Activated CD4-positive, alpha-beta T cell treated with anti-CD3 and anti-CD28 coated beads, Interleukin-10, Interleukin-2, amounts not matched to agents 100 ng/mL and 50 ng/mL, durations not matched to agents 16 hours and 8 hours (primary cell): ENCODE data around the gene SPOP.
A peak's percentile ranks its signal among the peaks of the same experiment; 100 is the strongest.
"Not testable (repeated sequence)": the region's sequence is repeated elsewhere in the genome, so short reads cannot be mapped to it uniquely, and the experiment has no call there.

Experiments used
- DNase-seq: peaks from one replicate; pipeline ENCODE4 v3.0.0-alpha.2; 2020

SPOP gene

DNA sequence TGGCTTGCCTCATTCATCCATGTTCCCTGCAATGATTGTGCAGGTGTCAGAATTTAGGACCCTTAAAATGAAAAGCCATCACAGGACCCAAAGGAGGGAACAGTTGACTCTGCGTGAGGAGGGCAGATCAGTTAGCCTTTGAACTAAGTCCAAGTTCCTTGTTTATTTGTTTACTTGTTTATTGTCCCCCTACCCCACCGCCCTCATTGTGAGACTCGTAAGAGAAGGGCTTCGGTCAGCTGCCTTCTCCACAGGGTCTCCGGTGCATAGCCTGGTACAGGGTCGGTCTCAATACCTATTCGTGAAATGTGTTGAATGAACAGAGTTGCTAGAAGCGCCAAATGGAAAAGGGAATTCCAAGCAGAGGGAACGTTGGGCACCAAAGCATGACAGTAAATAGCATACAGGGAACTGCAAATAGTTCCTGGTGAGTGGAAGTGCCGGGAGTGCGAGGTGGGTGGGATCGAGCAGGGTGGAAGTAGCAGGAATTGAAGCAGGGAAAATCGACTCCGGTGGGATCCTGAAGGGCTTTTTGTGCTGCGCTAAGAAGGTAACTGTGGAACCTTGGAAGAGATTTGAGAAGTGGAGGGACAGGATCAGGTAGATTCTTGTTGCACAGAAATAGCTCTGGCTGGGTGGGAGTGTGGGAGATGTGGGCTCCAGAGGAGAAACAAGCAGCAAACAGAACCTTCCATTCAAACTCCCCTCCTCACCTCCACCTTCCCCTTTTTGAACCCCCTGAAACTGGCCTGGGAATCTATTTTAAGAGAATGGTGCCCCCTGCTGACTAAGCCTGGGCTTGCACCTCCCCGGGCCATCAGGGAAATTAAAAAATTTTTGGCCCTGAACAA lies 17.2 kb upstream of the SPOP start:
- peak; percentile 70 for DNase-seq

DNA sequence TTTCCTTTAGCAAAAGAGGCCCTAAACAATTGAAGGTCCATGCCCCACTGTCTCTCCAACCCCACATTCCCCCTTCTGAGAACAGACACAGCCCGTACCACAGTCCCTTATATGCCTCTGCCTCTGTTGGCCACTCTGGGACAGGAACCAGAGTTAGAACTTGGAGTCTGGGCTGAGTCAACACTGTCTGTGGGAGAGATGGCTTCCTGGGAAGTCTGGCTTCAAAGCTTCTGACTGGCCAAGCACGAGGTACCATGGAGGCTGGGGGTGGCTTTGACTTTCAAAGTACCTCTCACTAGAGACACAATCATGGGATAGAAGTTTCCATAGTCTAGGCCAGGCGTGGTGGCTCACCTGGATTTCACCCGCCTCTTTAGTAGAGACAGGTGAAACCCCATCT lies 14.9 kb upstream of the SPOP start:
- DNase-seq = no peak

DNA sequence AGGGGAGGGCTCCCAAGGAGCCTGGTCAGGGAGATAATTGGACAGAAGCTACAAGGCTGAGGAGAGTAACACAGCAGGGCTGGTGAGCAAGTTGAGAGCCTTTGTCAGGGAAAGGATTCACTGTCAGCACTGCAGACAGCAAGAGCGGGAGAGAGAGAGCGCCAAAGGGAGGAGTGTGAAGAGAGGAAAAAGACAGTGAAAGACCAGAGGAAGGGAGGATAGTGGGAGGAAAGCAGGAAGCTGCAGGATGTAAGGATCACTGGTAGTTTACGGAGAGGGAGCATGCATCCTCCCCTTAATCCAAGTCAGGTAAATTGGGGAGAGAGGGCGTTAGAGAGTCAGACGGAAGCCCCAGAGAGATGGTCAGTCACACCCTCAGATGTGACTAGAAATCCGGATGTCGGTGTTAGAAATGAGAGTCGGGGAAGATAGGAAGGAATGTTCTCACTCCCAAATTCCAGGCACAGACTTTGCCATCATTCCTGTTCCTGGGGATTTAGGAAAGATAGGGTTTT lies 13.8 kb upstream of the SPOP start:
- no peak for DNase-seq

DNA sequence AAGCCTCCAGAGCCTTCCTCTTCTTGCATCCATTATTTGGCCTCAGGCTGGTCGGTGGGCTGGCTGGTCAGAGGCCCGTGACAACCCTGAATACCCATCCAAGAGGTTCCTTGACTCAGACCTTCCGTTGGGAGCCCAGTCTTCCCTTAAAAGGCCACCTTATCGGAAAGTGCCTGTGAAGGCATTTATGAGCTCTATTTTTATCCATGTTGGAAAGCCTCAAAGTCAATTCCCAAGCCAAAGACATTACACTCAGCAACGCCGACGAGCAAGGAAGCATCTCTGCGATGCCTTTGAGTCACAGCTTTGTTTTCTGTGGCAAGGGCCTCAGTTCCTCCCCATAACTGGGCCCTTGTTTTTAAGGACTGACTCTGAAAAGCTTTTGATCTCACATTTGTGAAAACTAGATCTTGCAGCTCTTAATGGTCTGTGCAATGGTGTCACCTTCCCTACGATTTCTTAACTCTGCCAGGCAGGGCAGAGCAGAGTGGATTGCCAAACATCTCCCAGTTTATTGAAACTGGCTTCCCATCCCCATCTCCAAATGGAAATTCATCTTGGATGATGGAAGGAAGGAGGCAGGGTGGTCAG lies 13.3 kb upstream of the SPOP start:
- no peak for DNase-seq

DNA sequence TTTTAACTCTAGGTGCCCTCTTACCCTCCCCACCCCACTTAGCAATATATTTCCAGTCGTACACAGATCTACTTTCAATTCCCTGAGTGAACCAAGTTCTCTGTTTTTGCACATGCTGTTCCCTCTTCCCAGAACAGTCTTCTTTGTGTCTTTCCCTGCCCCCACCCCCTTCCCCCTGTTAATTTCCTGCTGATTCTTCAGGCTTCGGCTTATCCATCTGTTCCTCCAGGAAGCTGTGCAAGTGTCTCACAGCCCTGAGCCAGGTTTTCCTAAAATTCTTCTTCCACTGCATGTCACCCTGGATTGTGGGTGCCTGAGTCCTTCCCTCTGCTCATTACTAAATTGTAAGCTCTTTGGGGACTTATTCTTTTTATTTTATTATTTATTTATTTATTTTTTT lies 12.4 kb upstream of the SPOP start:
- no peak for DNase-seq

DNA sequence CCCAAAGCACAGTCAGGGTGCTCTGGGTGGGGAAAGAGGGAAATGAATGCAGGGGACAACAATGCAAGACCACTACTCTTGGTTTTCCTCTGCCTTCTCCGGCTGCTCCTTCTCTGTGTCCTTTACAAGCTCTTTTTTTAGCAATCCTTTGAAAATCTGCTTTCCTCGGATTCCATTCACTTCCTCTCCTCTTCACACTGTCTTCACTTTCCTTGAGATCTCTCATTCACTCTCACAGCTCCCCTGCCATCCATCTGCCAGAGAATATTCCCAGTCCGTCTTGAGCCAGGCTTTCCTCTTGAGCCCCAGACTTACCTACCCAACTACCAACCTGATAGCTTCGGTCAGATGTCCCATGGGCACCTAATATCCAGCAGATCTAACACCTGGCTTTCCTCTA lies 11.0 kb upstream of the SPOP start:
- DNase-seq = no peak

DNA sequence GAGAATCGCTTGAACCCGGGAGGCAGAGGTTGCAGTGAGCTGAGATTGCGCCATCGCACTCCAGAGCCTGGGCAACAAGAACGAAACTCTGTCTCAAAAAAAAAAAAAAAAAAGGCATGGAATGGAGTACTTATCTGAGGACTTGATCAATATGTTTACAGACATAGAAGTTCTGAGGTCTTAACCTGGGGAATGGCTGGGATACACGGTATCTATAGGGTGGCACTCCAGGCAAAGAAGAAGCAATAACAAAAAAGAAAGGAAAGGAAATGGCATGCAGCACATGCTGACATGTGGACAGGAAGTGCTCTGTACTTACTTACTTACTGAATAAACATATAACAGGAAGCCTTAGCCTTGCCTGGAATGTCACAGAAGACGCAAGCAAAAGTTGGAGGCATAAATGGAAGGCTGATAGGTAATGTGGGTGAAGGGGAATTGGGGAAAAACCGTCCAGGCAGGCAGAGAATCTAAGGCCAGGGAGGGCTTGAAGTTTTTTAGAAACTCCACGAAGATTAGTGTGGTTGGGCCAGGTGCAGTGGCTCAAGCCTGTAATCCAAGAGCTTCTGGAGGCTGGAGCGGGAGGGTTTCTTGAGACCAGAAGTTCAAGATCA lies 10.1 kb upstream of the SPOP start:
- peak; percentile 26 for DNase-seq

DNA sequence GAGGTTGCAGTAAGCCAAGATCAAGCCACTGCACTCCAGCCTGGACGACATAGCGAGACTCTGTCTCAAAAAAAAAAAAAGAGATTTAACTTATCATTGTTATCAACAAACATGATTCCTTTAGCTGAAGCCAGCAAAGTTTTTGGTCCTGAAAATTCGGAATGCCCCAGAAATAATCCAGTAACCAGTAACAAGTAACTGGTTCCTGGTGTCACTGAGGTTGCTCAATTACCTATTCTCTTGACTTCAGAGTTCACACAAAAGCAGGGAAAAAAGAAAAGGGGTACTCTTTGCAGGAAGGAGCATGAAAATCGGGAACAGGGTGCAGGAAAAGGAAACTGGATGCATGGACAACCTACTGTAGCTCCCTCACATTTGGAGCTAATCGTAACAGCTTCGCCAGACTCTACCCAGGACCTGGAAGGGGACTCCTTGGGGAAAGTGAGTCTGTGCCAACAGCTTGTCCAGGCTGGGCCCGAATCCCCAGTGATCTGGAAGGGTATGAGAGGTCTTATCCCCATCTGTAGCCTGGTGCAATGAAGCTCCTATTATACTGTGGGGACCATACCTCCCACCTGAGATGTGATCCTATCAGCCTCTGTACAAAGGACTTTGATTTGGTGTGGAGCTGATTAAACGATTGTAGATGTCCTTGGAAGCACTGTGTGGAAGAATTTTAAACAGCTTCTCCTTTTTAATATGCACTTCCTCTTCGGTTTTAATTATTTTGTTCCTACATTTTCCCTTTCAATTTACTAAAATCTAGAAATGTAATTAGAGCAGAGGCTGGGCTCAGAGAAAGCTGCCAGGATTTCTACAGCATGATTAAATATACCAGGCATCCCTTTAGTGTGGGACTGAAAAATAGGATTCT lies 3.4 kb upstream of the SPOP start:
- DNase-seq = no peak

DNA sequence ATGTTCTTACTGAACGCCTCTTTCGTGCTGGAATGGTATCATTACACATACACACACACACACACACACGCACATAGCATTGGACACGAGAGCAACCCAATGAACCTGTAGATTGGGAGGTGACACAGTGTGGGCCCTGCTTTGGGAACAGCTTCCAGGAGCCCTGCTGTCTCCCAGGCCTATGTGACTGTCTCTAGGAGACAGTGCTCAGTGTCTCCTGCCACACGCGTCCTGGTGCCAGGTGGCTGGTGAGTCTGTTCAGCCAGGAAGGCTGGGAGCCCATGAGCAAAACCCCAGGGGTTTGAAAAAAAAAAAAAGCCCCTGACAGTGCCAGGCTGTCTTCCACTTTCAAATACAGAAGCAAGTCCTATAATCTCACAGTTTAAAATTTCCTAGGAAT lies 2.4 kb upstream of the SPOP start:
- no peak for DNase-seq

DNA sequence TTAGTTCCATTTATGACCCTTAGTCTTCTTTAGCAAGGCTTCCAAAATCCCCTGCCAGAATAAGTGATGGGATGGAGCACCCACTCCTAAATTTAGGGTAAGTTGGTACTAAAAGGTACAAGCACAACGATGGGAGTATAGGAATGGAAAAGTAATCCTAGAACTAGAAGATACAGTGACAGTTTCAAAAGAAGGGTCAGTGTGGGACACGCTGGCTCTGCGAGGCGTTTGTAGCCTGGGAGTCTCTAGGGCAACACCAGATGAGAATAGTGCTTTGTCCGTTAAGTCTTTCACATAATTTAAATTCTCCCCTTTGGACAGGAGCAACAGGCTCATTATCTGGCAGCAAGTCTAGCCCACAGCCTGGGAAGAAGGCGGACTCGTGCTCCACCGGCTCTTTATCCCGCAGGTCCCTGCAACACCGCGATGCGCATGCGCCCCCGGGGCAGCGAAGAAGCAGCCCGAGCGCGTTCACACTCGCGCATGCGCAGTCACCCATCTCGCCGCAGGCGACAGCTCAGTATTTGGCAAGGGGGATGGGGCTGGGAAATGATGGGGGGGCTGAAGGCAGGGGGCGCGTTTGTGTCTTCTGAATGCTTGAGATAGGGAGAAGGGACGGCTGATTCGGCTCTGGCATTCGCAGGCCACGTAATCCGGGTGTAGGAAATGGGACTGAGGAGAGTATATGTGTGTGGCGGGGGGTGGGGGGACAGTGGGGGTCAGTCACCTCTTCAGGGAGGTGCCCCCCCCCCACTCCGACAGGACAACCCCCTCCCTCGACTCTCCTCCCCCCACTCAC lies 564 bp downstream of the SPOP start:
- DNase-seq = peak; percentile 98

DNA sequence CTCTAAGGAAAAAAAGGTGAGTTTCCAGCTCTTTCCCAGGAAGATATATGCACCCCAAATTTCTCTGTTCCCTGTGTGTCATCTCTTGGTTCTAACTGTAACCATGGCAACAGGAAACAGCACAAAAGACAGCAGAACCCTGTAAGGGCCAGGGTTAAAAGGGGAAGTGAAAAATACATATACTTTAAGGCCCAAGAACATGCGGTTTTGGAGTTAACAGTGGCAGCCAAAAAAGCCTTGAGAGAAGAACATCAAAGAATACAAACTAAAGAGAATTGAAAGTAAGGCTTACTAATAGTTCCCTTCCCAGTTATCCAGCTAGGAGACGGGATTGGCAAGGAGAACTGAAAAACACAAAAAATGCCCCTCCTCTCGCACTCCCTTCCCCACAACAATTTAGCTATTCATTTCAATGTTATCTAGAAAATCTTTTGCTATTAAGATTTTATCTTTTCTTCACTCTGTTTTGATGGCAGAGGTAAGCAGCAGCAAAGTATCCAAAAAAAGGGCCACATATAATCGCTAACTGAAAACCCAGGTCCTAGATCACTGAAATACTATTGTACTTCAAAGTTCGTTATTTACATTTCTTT lies 1.5 kb downstream of the SPOP start:
- DNase-seq = peak; percentile 79

DNA sequence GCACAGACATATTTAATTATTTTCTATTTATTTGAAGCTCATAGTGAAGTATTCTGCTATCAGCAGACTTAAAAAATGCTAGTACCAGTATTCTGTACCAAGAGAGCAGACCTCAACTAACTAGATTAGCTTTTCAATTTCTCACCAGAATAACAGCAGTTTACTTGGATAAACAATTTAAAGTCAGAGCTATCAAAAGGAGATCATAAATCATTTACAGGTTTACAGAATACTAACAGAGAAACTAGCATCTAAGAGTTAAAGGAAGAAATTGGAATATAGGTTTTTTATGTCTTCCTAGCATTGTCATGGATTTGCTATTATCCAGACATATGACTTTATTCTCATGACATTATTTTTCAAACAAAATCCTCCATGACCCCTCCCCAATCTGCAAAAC lies 3.4 kb downstream of the SPOP start:
- DNase-seq = no peak

DNA sequence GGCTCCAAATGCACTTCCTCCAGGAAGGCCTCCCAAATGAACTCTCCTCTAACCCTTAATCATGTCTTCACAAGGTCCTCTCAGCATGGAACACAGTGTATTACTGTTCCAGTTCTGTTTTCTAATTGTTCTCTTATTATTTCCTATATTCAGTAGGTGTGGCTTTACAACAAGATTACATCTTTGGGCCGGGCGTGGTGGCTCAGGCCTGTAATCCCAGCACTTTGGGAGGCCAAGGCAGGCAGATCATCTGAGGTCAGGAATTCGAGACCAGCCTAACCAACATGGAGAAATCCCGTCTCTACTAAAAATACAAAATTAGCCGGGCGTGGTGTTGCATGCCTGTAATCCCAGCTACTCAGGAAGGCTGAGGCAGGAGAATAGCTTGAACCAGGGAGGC lies 4.2 kb downstream of the SPOP start:
- DNase-seq = not testable (repeated sequence)

DNA sequence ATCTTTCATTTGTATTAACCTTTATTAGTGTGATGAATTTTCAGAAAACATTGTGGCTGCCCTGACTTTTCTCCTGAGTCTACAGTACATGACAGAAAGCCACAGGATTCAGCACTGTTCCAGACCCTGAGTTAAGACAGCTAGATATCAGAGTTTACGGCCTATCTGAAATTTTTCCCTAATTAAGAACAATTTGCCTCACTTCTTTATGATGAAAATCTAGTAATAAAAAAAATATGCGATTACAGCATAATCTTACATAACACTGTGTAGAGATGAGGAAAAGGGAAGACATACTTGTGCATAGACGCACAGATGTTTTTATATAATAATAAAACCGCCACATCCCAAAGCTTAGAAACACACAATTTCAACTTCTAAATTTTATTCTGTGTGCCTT lies 7.3 kb downstream of the SPOP start:
- no peak for DNase-seq

DNA sequence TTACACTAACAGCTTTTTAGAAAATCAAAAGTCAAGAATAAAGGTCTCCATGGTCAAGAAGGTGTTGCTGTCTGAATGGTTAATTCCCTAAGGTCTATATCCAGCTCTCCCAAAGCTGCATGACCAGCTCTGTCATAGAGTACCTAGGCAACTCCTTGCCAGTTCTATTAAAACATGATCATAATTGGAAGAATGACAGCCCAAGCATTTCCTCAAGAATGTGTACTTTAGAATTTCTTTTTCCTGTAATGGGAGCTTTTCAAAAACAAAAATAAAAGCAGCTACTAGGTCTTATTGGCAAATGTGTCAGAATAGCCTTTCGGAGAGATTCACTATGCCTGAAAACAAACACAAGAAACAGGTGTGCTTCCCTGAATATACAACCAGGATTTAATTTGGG lies 7.9 kb downstream of the SPOP start:
- DNase-seq = no peak

DNA sequence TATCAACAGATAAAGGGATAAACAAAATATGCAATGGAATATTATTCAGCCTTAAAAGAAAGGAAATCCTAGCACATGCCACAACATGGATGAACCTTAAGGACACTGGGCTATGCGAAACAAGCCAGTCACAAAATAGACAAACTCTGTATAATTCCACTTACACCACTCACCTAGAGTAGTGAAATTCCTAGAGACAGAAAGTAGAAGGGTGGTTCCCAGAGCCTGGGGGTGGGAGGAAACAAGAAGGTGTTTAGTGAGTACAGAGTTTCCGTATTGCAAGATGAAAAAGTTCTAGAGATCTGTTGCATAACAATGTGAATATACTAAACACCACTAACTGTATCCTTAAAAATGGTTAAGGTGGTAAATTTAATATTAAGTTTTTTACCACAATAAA lies 10.0 kb downstream of the SPOP start:
- no peak for DNase-seq

DNA sequence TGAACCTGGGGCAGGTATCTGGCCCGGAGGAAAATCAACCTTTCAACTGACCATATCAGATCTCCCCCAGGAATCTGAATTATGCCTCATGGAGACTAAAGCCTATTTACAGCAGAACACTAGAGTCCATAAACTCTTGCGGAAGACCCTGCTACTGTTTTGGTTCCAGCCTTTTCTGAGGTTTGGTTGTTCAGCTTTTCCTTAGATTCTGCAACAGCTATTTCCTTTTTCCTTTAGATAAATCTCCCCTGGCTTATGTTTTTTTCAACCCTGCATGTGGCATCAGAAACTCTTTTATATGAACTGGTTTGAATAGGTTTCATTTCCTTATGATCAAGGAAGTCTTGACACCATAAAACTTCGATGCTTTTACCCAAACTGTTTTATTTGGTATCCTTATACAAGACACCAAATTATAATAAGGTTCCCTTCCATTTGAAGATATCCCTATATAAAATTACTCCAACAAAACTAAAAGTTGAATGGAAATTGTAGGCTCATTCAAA lies 13.1 kb downstream of the SPOP start:
- DNase-seq = no peak

DNA sequence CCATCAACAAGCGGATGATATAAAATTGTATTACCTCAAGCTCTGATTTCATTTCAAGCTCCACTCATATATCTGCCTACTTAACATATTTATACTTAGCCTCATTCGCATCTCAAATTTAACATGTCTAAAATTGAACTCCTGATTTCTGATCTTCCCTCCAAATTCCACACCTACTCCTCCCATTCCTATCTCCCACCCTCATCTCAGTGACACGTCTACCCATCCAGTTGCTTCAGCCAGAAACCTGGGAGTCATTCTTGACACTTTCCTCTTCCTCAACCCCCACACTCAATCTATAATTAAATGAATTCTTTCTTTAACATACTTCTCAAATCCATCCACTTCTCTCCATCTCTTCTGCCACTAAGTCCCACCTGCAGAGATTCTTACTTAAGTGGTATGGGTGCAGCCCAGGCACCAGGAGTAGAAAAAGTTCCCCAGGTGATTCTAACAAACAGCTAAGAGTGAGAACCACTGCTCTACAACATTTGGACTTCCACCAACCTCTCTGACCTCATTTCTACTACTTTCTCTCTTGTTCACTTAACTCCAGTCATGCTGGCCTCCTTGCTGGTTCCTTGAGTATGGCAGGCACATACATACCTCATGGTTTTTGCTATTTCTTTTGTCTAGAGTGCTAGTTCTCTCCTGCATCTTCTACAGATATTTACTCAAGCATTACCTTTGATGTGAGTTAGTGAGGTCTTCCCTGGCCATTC lies 18.1 kb downstream of the SPOP start:
- no peak for DNase-seq

DNA sequence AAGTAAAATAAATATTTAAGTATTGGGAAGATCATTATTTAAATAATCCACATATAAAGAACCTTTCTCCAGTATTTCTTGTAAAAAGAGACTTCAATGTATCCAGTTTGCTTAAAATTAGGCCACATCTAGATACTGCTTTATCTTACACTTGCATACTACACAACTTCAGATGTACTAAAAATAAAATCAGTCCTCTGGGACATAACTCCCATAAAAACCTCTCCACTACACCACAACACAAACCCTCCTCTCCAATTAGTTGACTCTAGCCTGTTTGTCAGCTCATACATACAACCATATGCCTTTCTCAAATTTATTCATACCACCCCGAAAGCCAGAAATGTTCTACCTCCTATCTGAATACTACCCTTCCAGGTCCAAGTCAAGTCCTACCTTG lies 21.6 kb downstream of the SPOP start:
- no peak for DNase-seq

DNA sequence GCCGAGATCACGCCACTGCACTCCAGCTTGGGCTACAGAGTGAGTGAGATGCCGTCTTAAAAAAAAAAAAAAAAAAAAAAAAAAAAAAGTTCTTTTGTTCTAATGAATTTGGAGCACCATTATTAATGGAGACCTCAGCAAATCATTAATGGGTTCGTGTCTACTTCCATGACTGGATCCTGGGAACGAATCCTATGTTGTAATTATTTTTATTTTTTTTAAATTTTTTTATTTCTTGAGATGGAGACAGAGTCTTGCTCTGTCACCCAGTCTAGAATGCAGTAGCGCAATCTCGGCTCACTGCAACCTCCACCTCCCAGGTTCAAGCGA lies 30.7 kb downstream of the SPOP start:
- no peak for DNase-seq
